PC-9 (cell line): ENCODE results near the gene PRKD1.

Experiments used
- EZH2 ChIP-seq: fragments of 200-600 bp; sonication (generic); IDR thresholded peaks from 2 replicates; pipeline ENCODE4 v1.8.0; 2017; ENCODE audit warnings: antibody characterized with exemption, low read depth
- TF ChIP-seq, protein P1 (sequence below): fragments of 200-600 bp; sonication (generic); conservative IDR thresholded peaks from 2 replicates; pipeline ENCODE4 v1.6.1; 2017; ENCODE audit warnings: mixed run types, antibody characterized with exemption, mild to moderate bottlenecking, moderate library complexity

DNA sequence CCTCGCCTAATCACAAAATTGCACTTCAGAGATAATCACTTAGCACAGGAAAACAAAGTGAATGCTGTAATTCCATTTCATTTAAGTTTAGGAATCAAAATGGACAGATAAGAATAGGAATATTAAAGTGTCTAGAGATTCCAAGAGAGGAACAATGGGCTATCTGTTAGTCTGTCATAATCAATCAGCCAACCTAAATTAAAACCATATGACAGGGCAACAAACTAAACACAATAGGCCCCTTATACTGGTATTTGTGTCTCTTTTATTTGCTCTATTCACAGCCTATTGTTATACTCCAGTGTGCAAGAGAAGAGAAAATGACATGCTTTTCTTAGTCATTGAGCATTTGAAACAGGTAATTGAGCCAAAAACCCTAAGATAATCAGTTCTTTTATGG, 259.4 kb downstream of the PRKD1 start:
- TF ChIP-seq, protein P1, sequence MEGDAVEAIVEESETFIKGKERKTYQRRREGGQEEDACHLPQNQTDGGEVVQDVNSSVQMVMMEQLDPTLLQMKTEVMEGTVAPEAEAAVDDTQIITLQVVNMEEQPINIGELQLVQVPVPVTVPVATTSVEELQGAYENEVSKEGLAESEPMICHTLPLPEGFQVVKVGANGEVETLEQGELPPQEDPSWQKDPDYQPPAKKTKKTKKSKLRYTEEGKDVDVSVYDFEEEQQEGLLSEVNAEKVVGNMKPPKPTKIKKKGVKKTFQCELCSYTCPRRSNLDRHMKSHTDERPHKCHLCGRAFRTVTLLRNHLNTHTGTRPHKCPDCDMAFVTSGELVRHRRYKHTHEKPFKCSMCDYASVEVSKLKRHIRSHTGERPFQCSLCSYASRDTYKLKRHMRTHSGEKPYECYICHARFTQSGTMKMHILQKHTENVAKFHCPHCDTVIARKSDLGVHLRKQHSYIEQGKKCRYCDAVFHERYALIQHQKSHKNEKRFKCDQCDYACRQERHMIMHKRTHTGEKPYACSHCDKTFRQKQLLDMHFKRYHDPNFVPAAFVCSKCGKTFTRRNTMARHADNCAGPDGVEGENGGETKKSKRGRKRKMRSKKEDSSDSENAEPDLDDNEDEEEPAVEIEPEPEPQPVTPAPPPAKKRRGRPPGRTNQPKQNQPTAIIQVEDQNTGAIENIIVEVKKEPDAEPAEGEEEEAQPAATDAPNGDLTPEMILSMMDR = no peak
- no peak for TF ChIP-seq EZH2
